ENCODE results near the gene CLDN1.

DNA sequence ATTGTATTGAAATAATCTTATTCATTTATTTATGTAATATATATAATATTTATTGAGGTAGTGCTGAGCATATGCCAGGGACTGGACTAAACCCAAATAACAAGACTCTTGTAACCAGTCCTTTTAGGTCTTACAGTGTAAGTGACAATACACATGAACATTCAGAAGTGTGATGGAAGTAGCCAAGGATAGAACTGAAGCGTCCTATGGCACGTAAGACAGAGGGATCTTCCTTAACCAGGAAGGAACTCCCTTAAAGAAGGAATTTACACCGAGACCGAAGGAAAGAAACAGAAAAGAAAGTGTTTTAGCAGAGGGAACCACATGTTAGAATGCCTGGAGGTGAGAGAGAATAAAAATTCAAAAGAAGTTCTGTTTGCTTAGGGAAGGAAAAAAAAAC lies 23.6 kb upstream of the CLDN1 start:
- TF ChIP-seq CTCF (IDR thresholded peaks at IDR 0.05) (no peak), EP300 (IDR thresholded peaks at IDR 0.05) (no peak), POLR2AphosphoS5 (IDR thresholded peaks at IDR 0.05) (no peak)
